Naive thymus-derived CD8-positive, alpha-beta T cell (primary cell): Measurements from ENCODE around the gene TNS3. TPM values are rescaled to one million over a fixed set of nuclear protein-coding genes. Genes with fewer than 3 reads are reported as not detected.

ENCODE experiments used
- ATAC-seq, 2 donors: fragments of 150-1000 bp; cut with Tn5 transposase in 1 of 2; sonication (Bioruptor Pico), chemical (Tn5 transposase) in 1 of 2; 1 replicate in 1 of 2; 2 replicates in 1 of 2; pipeline ENCODE4 v1.10.0; 2021; ENCODE audit warnings: mild to moderate bottlenecking in 2 of 2, moderate library complexity in 2 of 2
- POLR2A ChIA-PET: fragments of 350-600 bp; sonication (Branson Sonifier 250); formaldehyde crosslinking; loops from one replicate; lab custom pipeline; 2021; ENCODE audit warnings: antibody characterized with exemption; lab: Charles Lee
- DNase-seq, 10 donors: peaks; one replicate each; pipeline versions ENCODE4 v3.0.0 to v3.0.0-alpha.2; 2020 to 2022
- H3K27ac Mint-ChIP-seq, 10 donors: one replicate each; pipeline ENCODE4 v1.8.0; 2020 to 2022; ENCODE audit warnings: mild to moderate bottlenecking in 10 of 10, mixed read lengths in 10 of 10, moderate library complexity in 4 of 10, inconsistent platforms in 1 of 10
- H3K27me3 Mint-ChIP-seq, 5 donors: one replicate each; pipeline ENCODE4 v1.8.0; 2021 to 2022; ENCODE audit warnings: mixed read lengths in 5 of 5
- H3K36me3 Mint-ChIP-seq, 3 donors: one replicate each; pipeline ENCODE4 v1.8.0; 2020 to 2022; ENCODE audit warnings: mixed read lengths in 3 of 3, mild to moderate bottlenecking in 2 of 3, inconsistent platforms in 1 of 3
- H3K4me1 Mint-ChIP-seq, 4 donors: one replicate each; pipeline ENCODE4 v1.8.0; 2021 to 2022; ENCODE audit warnings: mixed read lengths in 4 of 4
- H3K4me3 Mint-ChIP-seq, 10 donors: one replicate each; pipeline ENCODE4 v1.8.0; 2020 to 2022; ENCODE audit warnings: mild to moderate bottlenecking in 10 of 10, mixed read lengths in 10 of 10, moderate library complexity in 6 of 10, inconsistent platforms in 1 of 10
- H3K9me3 Mint-ChIP-seq, 9 donors: one replicate each; pipeline ENCODE4 v1.8.0; 2020 to 2022; ENCODE audit warnings: mixed read lengths in 9 of 9, mild to moderate bottlenecking in 3 of 9, inconsistent platforms in 1 of 9, moderate library complexity in 1 of 9
- polyA plus RNA-seq, 3 donors: library from polyadenylated mRNA; unstranded; fragments of 300-500 nt; fragmentation: Illumina TruSeq; gene quantifications; one replicate each; pipeline ENCODE4 v1.2.3, GENCODE V29; 2021
- total RNA-seq, 8 experiments: library from RNA in 2 of 8; stranded (reverse) in 2 of 8; gene quantifications; one replicate each; pipeline ENCODE4 v1.2.3 and lab custom pipeline; 2021 to 2026

Gene TNS3
- total and polyA plus RNA-seq, 5 experiments from 2014 or later = 1.2 to 1.6 TPM; not detected in 3

DNA sequence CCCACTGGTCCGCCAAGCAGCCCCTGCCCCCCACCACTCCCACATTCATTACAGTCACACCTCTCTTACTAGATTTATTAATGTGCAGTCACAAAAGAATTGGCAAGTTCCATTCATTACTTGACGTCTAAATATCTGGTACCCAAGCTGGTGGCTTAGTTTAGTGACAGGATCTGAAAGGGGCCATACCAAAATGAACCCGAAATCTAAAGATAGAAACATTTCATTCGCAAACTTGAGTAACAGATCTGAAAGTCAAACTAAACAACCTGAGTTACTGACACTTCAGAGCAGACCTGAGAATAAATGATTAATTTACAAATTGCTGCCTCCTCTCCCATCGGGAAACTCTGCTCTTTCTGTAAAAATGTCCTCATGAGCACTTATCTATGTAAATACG lies 53.4 kb downstream of the TNS3 start:
- no peak overlapping the region for H3K27ac Mint-ChIP-seq
- ATAC-seq (no peak), DNase-seq (no peak)
- H3K4me3 Mint-ChIP-seq = no peak overlapping the region
- no peaks in the 10 kb centered on the region for H3K27me3 Mint-ChIP-seq
- no peaks in the 10 kb centered on the region for H3K4me1 Mint-ChIP-seq
- peaks cover 0 to 5% (median 0%) of the 10 kb centered on the region in 3 donors for H3K36me3 Mint-ChIP-seq
- H3K9me3 Mint-ChIP-seq = peaks cover 0 to 4% (median 0%) of the 10 kb centered on the region in 9 donors
- POLR2A ChIA-PET = no interaction called here

DNA sequence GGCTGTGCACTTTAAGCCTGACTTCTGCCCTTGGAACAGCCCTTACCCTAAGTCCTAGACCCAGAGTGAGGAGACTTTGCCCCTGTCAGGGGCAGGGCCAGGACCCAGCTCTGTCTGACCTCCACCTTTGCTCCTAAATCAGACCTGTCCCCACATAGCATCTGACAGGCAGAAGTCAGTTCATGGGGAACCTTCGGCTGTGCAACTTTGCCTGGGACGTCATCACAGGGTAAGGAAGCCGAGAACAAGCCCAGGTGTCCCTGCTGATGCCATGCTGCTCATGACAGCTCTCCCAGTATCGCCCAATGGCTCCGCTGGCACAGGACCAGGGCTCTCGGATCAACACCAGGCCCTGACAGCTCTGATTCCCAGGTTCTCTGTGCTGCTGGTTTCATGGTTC lies 55.4 kb downstream of the TNS3 start:
- ATAC-seq = no peak
- peaks cover 0 to 2% (median 0%) of the 10 kb centered on the region in 5 donors for H3K27me3 Mint-ChIP-seq
- H3K4me1 Mint-ChIP-seq = no peaks in the 10 kb centered on the region
- no peak overlapping the region for H3K27ac Mint-ChIP-seq
- peaks cover 0 to 2% (median 0%) of the 10 kb centered on the region in 9 donors for H3K9me3 Mint-ChIP-seq
- H3K4me3 Mint-ChIP-seq = no peak overlapping the region
- peaks cover 0 to 4% (median 0%) of the 10 kb centered on the region in 3 donors for H3K36me3 Mint-ChIP-seq
- no peak for DNase-seq
- POLR2A ChIA-PET = no interaction called here

DNA sequence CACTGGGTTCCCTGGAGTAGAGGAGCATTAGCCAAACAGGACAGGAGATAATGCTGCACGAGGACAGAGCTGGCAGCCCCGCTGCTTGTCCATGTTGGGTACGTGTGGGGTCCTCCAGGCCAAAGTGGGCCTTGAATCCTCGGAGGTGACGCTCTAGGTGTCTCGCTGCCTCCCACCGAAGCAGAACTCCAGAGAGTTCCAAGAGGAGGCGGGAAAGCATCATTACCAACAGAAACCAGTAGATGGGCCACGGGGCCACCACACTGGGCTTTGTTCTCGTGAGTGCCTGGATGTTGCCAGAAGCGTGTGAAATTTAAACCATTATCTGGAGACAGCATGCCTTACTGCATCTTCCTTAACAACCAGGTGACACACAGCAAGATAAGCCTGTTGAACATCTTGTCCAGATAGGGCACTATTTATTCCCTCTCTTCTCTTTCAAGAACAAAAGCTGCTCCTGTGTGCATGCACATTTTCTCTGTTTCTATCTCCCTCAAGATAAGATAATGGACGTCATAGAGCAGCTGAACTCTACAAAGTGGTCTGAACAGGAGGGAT lies 56.8 kb downstream of the TNS3 start:
- DNase-seq = no peak
- Mint-ChIP-seq H3K27me3 (peaks cover 0 to 5% (median 0%) of the 10 kb centered on the region in 5 donors), H3K36me3 (no peaks in the 10 kb centered on the region), H3K4me1 (no peaks in the 10 kb centered on the region), H3K4me3 (no peak overlapping the region), H3K9me3 (peaks cover 0 to 2% (median 0%) of the 10 kb centered on the region in 9 donors), H3K27ac (no peak overlapping the region)
- POLR2A ChIA-PET = no interaction called here
- no peak for ATAC-seq

DNA sequence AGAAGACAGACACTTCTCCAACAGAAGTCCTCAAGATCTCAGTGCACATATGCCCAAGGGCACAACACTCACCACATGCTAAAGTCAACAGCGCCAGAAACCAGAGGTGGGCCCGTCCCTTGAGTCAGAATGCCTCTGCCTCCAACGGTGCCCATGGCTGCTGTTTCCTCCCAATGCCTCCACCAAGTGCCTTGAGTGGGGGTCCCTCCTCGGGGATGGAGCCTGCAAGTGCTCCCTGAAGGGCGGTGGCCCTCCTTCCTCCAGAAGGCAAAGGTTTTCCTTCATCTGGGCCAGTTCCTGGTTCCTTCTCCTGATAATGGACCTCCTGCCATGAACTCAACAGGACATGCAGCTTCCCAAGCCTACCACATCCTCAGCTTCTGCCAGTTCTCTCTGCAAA lies 58.5 kb downstream of the TNS3 start:
- Mint-ChIP-seq H3K4me3 (no peak overlapping the region), H3K27me3 (peaks cover 0 to 8% (median 1%) of the 10 kb centered on the region in 5 donors), H3K9me3 (no peaks in the 10 kb centered on the region), H3K4me1 (no peaks in the 10 kb centered on the region), H3K27ac (no peak overlapping the region), H3K36me3 (no peaks in the 10 kb centered on the region)
- ATAC-seq (no peak), DNase-seq (no peak)
- POLR2A ChIA-PET = no interaction called here

DNA sequence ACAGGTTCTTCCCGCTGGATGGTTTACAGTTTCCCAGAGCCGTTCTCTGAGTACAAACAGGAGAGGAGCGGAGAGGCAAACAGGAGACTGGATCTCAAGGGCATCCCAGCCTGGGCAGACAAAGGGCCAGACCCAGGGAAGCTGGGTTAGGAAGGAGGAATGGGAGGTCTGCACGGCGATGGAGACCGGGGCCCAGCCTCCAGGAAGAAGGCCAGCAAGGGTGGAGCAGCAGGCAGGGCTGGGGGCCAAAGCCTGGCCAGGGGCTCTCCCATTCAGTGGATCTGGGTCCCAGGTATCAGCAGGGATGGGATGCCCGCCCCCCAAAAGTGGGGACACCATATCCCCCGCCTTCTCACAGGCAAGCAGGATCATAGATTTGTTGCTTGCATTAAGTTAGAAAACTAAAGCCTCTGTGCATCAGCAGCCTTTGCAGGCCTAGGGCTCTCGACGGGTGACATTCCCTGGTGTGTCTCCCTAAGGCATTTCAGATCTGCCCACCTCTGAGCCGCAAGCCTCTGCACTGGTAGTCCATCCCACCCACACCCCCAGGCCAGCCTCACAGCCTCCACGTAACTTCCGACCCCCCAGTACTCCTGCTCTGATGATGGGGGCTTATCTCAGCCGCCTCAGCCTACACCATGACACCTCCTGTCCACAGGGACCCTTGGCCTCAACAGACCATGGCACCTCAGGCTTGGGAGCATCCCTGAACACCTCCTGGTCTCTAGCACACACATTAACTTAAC lies 59.9 kb downstream of the TNS3 start:
- DNase-seq (no peak), ATAC-seq (no peak)
- peaks cover 0 to 3% (median 0%) of the 10 kb centered on the region in 9 donors for H3K9me3 Mint-ChIP-seq
- peaks cover 0 to 3% (median 0%) of the 10 kb centered on the region in 4 donors for H3K4me1 Mint-ChIP-seq
- no peaks in the 10 kb centered on the region for H3K36me3 Mint-ChIP-seq
- peaks cover 0 to 14% (median 1%) of the 10 kb centered on the region in 5 donors for H3K27me3 Mint-ChIP-seq
- POLR2A ChIA-PET = no interaction called here
- H3K27ac Mint-ChIP-seq = no peak overlapping the region
- H3K4me3 Mint-ChIP-seq = no peak overlapping the region

DNA sequence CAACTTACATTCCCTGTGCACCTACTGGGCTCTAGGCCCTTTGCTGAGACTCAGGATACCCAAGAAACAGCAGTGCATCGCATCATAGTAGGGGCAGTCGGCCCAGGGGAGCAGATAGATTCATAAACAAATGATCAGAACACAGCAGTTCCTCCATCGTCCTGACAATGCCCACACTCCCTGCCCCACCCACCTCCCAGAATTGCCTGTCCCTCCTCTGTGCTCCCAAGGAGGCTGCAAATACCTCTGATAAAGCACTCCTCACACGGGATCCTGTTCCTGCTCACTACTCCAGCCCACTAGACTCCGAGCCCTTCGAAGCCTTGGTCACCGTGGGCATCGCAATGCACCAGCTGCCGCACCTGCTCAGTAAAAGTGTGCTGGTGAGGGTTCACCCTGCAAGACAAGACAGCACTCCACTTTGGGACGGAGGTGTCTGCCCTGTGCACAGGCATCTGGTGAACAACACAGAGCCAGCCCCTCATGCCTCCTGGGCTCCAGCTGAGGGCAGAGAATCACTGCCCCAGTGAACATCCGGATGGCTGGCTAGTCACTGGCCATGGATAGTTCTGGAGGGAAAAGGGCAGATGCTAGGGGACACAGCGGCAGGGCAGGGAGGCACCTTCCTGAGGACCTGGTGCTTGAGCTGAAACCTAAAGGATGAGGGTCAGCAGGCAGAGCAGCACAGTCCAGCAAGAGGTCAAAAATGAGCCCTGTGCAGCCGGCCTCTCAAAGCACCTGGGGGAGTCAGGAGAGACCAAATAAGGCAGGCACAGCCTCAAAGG lies 60.7 kb downstream of the TNS3 start:
- Mint-ChIP-seq H3K9me3 (peaks cover 0 to 3% (median 0%) of the 10 kb centered on the region in 9 donors), H3K27me3 (peaks cover 0 to 14% (median 1%) of the 10 kb centered on the region in 5 donors), H3K4me1 (peaks cover 0 to 4% (median 0%) of the 10 kb centered on the region in 4 donors), H3K4me3 (no peak overlapping the region), H3K36me3 (no peaks in the 10 kb centered on the region), H3K27ac (no peak overlapping the region)
- no peak for DNase-seq
- no peak for ATAC-seq
- POLR2A ChIA-PET = no interaction called here

DNA sequence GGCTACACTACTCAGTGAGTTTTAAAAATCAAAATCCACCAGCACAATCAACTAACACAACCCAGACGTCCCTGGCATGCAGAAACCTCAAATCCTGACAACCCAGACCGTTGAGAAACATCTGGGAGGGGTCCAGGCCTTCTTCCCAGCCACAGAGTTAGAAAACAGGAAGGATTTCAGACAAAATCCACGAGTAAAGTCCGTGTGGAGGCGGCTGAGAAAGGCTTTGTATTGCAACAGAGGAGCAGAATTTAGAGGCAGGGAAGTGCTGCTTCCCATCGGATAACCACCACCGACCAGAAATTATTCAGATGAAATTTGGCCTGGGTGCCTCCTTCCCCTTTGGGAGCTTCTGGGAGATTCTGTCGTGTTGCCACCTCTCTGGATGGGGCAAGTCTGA lies 61.5 kb downstream of the TNS3 start:
- Mint-ChIP-seq H3K4me3 (no peak overlapping the region), H3K4me1 (peaks cover 0 to 4% (median 0%) of the 10 kb centered on the region in 4 donors), H3K9me3 (peaks cover 0 to 3% (median 0%) of the 10 kb centered on the region in 9 donors), H3K27ac (no peak overlapping the region), H3K27me3 (peaks cover 0 to 14% (median 1%) of the 10 kb centered on the region in 5 donors), H3K36me3 (no peaks in the 10 kb centered on the region)
- POLR2A ChIA-PET = no interaction called here
- ATAC-seq (no peak), DNase-seq (no peak)

DNA sequence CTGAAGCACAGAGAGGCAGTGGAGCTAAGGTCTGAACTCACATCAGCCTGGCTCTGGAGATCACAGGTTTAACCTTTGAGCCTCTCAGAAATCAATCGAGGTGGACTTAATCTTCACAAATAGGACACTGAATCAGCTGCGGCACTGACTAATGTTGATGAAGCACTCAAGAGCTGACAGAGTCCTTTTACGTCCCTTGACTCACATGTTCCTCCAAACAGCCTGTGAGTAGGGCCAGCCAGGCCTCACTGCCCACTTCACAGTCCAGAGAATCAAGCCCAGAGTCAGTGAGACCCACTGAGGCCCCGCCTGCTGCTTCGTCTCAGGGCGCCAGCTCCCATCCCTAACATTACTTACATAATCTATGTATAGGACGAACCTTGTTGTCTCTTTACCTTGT lies 63.1 kb downstream of the TNS3 start:
- H3K9me3 Mint-ChIP-seq = peaks cover 0 to 3% (median 0%) of the 10 kb centered on the region in 9 donors
- H3K4me3 Mint-ChIP-seq = no peak overlapping the region
- peaks cover 0 to 4% (median 0%) of the 10 kb centered on the region in 4 donors for H3K4me1 Mint-ChIP-seq
- no peak for DNase-seq
- H3K27me3 Mint-ChIP-seq = peaks cover 0 to 14% (median 1%) of the 10 kb centered on the region in 5 donors
- H3K36me3 Mint-ChIP-seq = no peaks in the 10 kb centered on the region
- H3K27ac Mint-ChIP-seq = no peak overlapping the region
- POLR2A ChIA-PET = no interaction called here
- no peak for ATAC-seq

DNA sequence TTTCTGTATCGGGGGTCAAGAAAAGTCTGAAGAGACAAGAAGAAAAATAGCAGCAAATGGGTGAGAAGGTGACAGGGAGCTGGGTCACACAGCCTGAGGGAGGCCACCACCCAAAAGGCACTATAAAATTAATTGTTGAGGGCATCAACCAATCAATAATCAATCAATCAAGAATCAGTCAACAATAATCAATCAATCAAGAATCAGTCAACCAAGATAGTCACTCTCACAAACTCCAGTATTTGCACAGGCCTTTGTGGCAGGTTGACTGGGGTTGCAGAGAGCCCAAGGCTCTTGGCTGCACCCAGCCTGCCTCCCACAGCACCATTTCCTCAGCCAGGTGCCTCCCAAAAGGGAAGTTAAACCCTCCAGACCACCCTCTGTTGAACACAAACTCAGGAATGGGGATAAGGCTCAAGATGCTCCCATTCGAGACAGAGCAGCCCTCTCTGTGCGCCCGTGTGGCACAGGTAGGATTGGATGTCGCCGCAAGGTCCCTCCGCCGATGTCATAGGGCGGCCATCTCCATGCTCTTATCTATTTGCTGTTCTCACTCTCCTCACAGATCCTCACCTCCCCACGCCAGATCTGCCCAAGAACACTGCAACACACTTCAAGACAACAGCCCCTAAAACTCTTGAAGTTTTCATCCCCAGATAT lies 64.0 kb downstream of the TNS3 start:
- H3K9me3 Mint-ChIP-seq = peaks cover 0 to 3% (median 0%) of the 10 kb centered on the region in 9 donors
- DNase-seq (no peak), ATAC-seq (no peak)
- peaks cover 0 to 14% (median 1%) of the 10 kb centered on the region in 5 donors for H3K27me3 Mint-ChIP-seq
- POLR2A ChIA-PET = no interaction called here
- H3K27ac Mint-ChIP-seq = peak overlapping the region in 1 of 10 donors; percentile 5
- H3K4me1 Mint-ChIP-seq = peaks cover 0 to 4% (median 0%) of the 10 kb centered on the region in 4 donors
- H3K4me3 Mint-ChIP-seq = no peak overlapping the region
- H3K36me3 Mint-ChIP-seq = no peaks in the 10 kb centered on the region

DNA sequence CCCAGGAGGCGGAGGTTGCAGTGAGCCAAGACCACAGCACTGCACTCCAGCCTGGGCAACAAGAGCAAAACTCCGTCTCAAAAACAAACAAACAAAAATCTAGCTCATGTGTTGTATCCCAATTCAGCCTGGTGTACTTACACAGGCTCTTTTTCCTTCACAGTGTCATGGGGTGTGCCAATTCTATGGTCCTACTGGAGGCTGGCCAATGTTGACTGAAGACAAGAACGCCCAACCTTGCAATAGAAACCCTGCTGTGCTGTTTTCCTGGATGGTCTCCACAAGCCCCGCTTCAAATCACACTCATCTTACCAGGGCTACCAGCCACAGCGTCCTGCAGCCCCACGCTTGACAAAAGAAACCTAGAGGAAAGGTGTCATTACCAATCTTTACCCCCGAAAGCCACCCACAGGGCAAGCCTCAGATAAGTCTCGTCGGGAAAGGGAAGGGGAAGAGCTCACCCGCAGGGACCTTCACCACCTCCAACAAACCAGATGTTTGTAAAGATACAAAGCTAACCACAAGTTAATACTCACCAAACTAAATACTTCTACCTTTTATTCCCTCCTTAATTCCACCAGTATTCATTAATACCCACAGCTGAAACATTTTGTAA lies 64.8 kb downstream of the TNS3 start:
- H3K27ac Mint-ChIP-seq = no peak overlapping the region
- peaks cover 0 to 3% (median 0%) of the 10 kb centered on the region in 9 donors for H3K9me3 Mint-ChIP-seq
- ATAC-seq = no peak
- H3K4me1 Mint-ChIP-seq = peaks cover 0 to 4% (median 0%) of the 10 kb centered on the region in 4 donors
- H3K4me3 Mint-ChIP-seq = no peak overlapping the region
- peaks cover 0 to 14% (median 1%) of the 10 kb centered on the region in 5 donors for H3K27me3 Mint-ChIP-seq
- POLR2A ChIA-PET = no interaction called here
- no peaks in the 10 kb centered on the region for H3K36me3 Mint-ChIP-seq
- DNase-seq = no peak

DNA sequence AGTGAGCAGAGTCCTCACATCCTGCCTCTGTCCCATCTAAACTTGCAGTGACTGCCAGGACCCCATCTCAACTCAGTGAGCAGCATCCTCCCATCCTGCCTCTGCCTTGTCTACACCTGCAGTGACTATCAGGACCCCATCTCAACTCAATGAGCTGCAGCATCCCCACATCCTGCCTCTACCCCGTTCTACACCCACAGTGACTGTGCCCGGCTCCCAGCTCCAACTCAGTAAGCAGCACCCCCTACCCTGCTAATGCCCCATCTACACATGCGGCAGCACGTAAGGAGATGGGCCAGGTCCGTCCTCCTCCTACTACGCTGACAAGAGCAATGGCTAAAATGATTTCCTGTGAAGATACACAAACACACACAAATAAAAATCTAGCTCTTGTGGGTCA lies 65.5 kb downstream of the TNS3 start:
- DNase-seq (no peak), ATAC-seq (no peak)
- Mint-ChIP-seq H3K36me3 (no peaks in the 10 kb centered on the region), H3K27me3 (peaks cover 0 to 11% (median 1%) of the 10 kb centered on the region in 5 donors), H3K4me1 (peaks cover 0 to 4% (median 0%) of the 10 kb centered on the region in 4 donors), H3K4me3 (no peak overlapping the region), H3K27ac (no peak overlapping the region), H3K9me3 (peaks cover 0 to 3% (median 0%) of the 10 kb centered on the region in 9 donors)
- POLR2A ChIA-PET = no interaction called here

DNA sequence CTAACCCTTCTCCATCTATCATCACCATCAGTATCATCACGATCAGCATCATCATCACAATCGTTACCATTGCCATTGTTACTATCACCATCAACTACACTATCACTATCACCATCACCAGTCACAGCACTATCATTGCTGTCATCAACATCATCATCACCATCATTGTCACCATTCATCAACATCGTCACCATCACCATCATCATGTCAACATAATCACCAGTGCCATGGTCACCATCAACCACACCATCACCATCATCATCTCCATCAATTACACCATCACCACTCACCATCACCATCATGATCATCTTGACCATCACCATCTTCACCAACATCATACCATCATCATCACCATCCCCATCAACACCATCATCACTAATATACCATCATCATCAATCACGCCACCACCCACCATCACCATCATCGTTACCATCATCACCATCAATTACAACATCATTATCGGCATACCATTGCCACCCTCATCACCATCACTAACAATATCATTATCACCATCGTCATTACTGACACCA lies 66.5 kb downstream of the TNS3 start:
- DNase-seq (no peak), ATAC-seq (no peak)
- H3K36me3 Mint-ChIP-seq = no peaks in the 10 kb centered on the region
- H3K4me1 Mint-ChIP-seq = peaks cover 0 to 4% (median 0%) of the 10 kb centered on the region in 4 donors
- peaks cover 0 to 3% (median 0%) of the 10 kb centered on the region in 9 donors for H3K9me3 Mint-ChIP-seq
- H3K4me3 Mint-ChIP-seq = no peak overlapping the region
- POLR2A ChIA-PET = no interaction called here
- no peak overlapping the region for H3K27ac Mint-ChIP-seq
- peaks cover 0 to 10% (median 1%) of the 10 kb centered on the region in 5 donors for H3K27me3 Mint-ChIP-seq
